Gastroesophageal sphincter (tissue), 4 donors: ENCODE data around the gene LMCD1. TPM values are rescaled to one million over a fixed set of nuclear protein-coding genes. Genes with fewer than 3 reads are reported as not detected.

Experiments used
- ATAC-seq: fragments of 150-250 bp; one replicate; pipeline ENCODE4 v1.9.1; 2016; ENCODE audit warnings: mild to moderate bottlenecking, moderate library complexity
- H3K27ac ChIP-seq, 4 donors: fragments of 200-600 bp; sonication (generic) in 3 of 4; 1 replicate in 3 of 4; 2 replicates in 1 of 4; pipeline ENCODE4 v1.5.1; 2016 to 2019
- H3K27me3 ChIP-seq: fragments of 200-600 bp; sonication (generic); one replicate; pipeline ENCODE4 v1.5.1; 2019
- H3K36me3 ChIP-seq, 2 donors: fragments of 200-600 bp; sonication (generic); one replicate each; pipeline ENCODE4 v1.5.1; 2019; ENCODE audit warnings: control low read depth in 1 of 2
- H3K4me1 ChIP-seq, 3 donors: fragments of 200-600 bp; sonication (generic); 1 replicate in 2 of 3; 2 replicates in 1 of 3; pipeline ENCODE4 v1.5.1; 2016 to 2019; ENCODE audit warnings: control low read depth in 2 of 3
- H3K4me3 ChIP-seq, 2 donors: fragments of 200-600 bp; sonication (generic); one replicate each; pipeline ENCODE4 v1.5.1; 2019; ENCODE audit warnings: mild to moderate bottlenecking in 1 of 2, moderate library complexity in 1 of 2
- H3K9me3 ChIP-seq, 3 donors: fragments of 200-600 bp; sonication (generic); one replicate each; pipeline ENCODE4 v1.5.1; 2017 to 2019; ENCODE audit warnings: control low read depth in 2 of 3
- EP300 ChIP-seq: sonication (generic); formaldehyde crosslinking; IDR thresholded peaks from one replicate; pipeline ENCODE4 v1.6.1; 2017; ENCODE audit warnings: antibody characterized with exemption, mild to moderate bottlenecking
- POLR2A ChIP-seq, 2 donors: fragments of 450-650 bp; IDR thresholded peaks; one replicate each; pipeline ENCODE4 v1.6.1; 2017; ENCODE audit warnings: antibody characterized with exemption in 2 of 2, mild to moderate bottlenecking in 2 of 2, moderate library complexity in 1 of 2
- POLR2AphosphoS5 ChIP-seq: sonication (generic); formaldehyde crosslinking; IDR thresholded peaks from one replicate; pipeline ENCODE4 v1.6.1; 2017; ENCODE audit warnings: antibody characterized with exemption
- WGBS, 2 donors: methylation state at CpG; one replicate each; pipeline ENCODE4 v1.1.5; 2018; ENCODE audit warnings: low coverage in 1 of 2; 5-methylcytosine and 5-hydroxymethylcytosine counted together
- total RNA-seq, 4 donors: library from RNA; depleted of rRNA; stranded (reverse); fragments of >200 nt; gene quantifications; one replicate each; pipeline ENCODE4 v1.1.0, GENCODE V29; 2016
- TF ChIP-seq, protein P1 (sequence below), 4 experiments: fragments of 200-600 bp in 2 of 4; fragments of 450-650 bp in 2 of 4; sonication (generic) in 1 of 4; IDR thresholded peaks; one replicate each; pipeline ENCODE4 v1.5.1; 2017 to 2019; ENCODE audit warnings: antibody characterized with exemption in 4 of 4, mild to moderate bottlenecking in 2 of 4, moderate library complexity in 2 of 4

Gene LMCD1
- total RNA-seq, 4 donors from 2014 or later: 17.6 to 318 (median 136) TPM

DNA sequence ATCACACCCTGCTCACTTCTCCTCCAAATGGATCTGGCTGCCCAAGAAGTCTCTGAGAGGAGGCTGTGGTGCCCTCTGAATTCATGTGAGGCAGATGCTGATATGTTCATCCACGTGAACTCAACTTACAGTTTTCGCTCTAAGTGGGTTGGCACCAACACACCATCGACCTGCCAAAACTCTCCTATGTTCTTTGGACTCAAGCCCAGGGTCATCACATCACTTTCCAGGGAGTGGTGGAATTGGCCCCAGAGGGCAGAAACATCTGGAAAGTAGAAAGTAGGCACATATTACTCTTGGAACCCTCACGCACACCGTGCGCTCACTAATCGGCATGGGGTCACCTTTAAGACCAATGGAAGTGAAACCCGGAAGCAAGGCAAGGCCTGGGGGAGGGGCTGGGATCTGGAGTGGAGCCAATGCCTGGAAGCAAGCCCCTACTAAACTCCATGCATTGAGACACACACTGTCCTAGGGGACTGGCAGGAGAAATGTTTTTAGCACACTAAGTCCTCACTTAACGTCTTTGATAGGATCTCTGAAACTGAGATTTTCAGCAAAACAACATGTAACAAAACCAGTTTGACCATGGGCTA, 101.6 kb downstream of the LMCD1 start:
- TF ChIP-seq POLR2AphosphoS5 (no peak), POLR2A (IDR thresholded peaks at IDR 0.05) (no peak), EP300 (no peak)
- TF ChIP-seq, protein P1, sequence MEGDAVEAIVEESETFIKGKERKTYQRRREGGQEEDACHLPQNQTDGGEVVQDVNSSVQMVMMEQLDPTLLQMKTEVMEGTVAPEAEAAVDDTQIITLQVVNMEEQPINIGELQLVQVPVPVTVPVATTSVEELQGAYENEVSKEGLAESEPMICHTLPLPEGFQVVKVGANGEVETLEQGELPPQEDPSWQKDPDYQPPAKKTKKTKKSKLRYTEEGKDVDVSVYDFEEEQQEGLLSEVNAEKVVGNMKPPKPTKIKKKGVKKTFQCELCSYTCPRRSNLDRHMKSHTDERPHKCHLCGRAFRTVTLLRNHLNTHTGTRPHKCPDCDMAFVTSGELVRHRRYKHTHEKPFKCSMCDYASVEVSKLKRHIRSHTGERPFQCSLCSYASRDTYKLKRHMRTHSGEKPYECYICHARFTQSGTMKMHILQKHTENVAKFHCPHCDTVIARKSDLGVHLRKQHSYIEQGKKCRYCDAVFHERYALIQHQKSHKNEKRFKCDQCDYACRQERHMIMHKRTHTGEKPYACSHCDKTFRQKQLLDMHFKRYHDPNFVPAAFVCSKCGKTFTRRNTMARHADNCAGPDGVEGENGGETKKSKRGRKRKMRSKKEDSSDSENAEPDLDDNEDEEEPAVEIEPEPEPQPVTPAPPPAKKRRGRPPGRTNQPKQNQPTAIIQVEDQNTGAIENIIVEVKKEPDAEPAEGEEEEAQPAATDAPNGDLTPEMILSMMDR (IDR thresholded peaks at IDR 0.05): no peak
- Histone ChIP-seq H3K27me3 (no peaks in the 10 kb centered on the region), H3K4me1 (peaks cover 0 to 14% (median 0%) of the 10 kb centered on the region in 3 donors), H3K27ac (no peak overlapping the region), H3K36me3 (no peaks in the 10 kb centered on the region), H3K4me3 (no peak overlapping the region), H3K9me3 (no peaks in the 10 kb centered on the region)
- ATAC-seq: no peak
- WGBS, 2 donors: 43 to 58% methylated on average over 3 to 4 of the region's 9 CpGs

DNA sequence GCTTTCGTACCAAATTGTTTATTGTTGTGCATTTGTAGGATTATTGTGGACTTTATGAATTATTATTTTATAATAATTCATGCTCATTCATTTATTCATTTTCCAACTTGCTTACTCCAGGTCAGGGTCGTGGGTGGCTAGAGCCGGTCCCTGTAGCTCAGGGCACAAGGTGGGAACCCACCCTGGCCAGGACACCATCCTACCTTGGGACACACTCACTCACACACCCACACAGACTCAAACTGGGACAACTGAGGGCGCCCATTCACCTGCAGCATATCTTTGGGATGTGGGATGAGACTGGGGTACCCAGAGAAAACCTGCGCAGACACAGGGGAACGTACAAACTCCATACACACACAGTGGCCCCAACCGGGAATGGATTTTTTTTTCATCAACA, 102.4 kb downstream of the LMCD1 start:
- no peak for ATAC-seq
- Histone ChIP-seq H3K27me3 (no peaks in the 10 kb centered on the region), H3K9me3 (no peaks in the 10 kb centered on the region), H3K36me3 (no peaks in the 10 kb centered on the region), H3K4me1 (peaks cover 0 to 14% (median 0%) of the 10 kb centered on the region in 3 donors), H3K4me3 (no peak overlapping the region), H3K27ac (no peak overlapping the region)
- 90 to 94% methylated on average over 4 of the region's 7 CpGs for WGBS, 2 donors
- TF ChIP-seq, protein P1 (IDR thresholded peaks at IDR 0.05): no peak
- TF ChIP-seq POLR2A (IDR thresholded peaks at IDR 0.05): no peak
- TF ChIP-seq POLR2AphosphoS5: no peak
- TF ChIP-seq EP300: no peak

DNA sequence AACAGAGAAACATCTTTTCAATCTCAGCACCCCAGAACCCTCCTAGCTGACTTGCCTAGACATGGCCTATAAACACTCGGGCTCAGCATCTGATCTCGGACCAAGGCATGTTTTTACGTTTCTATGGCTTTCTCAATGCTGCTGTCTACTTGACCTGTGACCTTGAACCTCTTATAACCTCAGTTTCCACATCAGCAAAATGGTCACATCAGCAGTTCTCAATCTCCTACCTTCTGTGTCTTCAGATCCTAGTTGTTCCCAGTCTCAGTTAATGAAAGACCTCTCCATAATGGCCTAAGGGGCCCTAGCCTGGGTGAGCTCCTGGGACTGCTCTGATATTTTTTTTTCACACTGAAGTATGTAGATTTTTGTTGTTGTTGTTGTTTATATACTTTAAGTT, 103.4 kb downstream of the LMCD1 start:
- Histone ChIP-seq H3K9me3 (no peaks in the 10 kb centered on the region), H3K27ac (no peak overlapping the region), H3K36me3 (no peaks in the 10 kb centered on the region), H3K4me1 (peaks cover 0 to 14% (median 0%) of the 10 kb centered on the region in 3 donors), H3K4me3 (no peak overlapping the region), H3K27me3 (no peaks in the 10 kb centered on the region)
- TF ChIP-seq POLR2AphosphoS5: no peak
- no peak for TF ChIP-seq POLR2A (IDR thresholded peaks at IDR 0.05)
- no peak for TF ChIP-seq EP300
- TF ChIP-seq, protein P1 (IDR thresholded peaks at IDR 0.05): no peak
- 92 to 96% methylated on average over 3 of the region's 3 CpGs for WGBS, 2 donors
- no peak for ATAC-seq

DNA sequence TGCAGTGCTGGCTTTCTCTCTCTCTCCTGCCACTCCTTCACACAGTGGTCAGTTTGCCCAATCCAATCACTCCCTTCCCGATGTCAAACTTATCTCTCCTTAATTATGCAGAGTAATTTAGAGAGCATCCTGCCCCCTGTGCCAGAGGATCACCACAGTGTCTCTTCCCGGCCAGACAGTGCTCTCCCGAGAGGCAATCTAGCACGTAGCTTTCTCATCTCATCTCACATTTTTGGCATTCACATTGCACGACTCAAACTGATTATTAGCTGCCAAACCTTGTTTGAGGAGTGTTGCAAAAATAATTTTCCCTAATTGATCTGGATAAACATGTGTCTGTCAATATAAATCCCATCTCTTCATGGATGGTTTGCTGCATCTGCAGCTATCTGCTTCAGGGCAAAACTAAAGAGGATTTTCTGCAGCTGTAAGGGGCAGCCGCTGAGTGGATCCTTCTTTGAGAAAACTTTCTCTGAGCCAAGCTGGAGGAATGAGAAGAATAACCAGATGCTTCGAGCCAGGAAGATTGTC, 105.1 kb downstream of the LMCD1 start:
- no peak for ATAC-seq
- Histone ChIP-seq H3K4me3 (no peak overlapping the region), H3K27me3 (peaks cover 5% of the 10 kb centered on the region), H3K4me1 (peaks cover 0 to 14% (median 0%) of the 10 kb centered on the region in 3 donors), H3K9me3 (no peaks in the 10 kb centered on the region), H3K27ac (no peak overlapping the region), H3K36me3 (no peaks in the 10 kb centered on the region)
- TF ChIP-seq, protein P1 (IDR thresholded peaks at IDR 0.05): no peak
- TF ChIP-seq EP300 (no peak), POLR2AphosphoS5 (no peak), POLR2A (IDR thresholded peaks at IDR 0.05) (no peak)
- WGBS, 2 donors: 40 to 55% methylated on average over 2 to 6 of the region's 7 CpGs
